K562 (cell line): ENCODE data around the gene HNF4A. TPM values are rescaled to one million over a fixed set of nuclear protein-coding genes. Genes with fewer than 3 reads are reported as not detected.

Source experiments
- ATAC-seq: fragments of 200-7000 bp; cut with Tn5 transposase; 3 replicates; pipeline ENCODE4 v1.9.1; 2020; ENCODE audit warnings: moderate library complexity
- BruUV-seq: library from RNA; stranded (reverse); fragments of 400-500 nt; replicated peaks from 2 replicates; lab custom pipeline; 2021; lab: Mats Ljungman, UMichigan
- CTCF ChIA-PET: fragments of 300-600 bp; formaldehyde crosslinking; extraction: SDS; loops from one replicate; lab custom pipeline; 2021; ENCODE audit warnings: low intra/inter-chr PET ratio; lab: Yijun Ruan, JAX
- POLR2A ChIA-PET: fragments of 300-600, 350-650 bp; sonication (Branson Sonifier 250); formaldehyde crosslinking; extraction: SDS; loops from one replicate; lab custom pipeline; 2021; ENCODE audit warnings: antibody characterized with exemption, inconsistent platforms; lab: Yijun Ruan, JAX
- DNase-seq, 4 experiments: peaks; one replicate each; pipeline versions ENCODE4 v3.0.0 to v3.0.0-alpha.2; 2011 to 2018; ENCODE audit warnings: low spot score in 3 of 4, mixed read lengths in 3 of 4; ENCODE audit errors: extremely low read depth in 1 of 4
- FAIRE-seq: peaks from 2 replicates; lab custom pipeline; 2011; peaks lifted over from hg19 to GRCh38; lab: Jason Lieb, UNC
- H2AFZ ChIP-seq: 2 replicates; pipeline ENCODE4 v1.6.0; 2011; ENCODE audit warnings: low read depth, low read length, control low read depth, inconsistent platforms
- H3K27ac ChIP-seq: fragments of 200-600 bp; 3 replicates; pipeline ENCODE4 v1.8.0; 2011; ENCODE audit warnings: low read depth, mild to moderate bottlenecking, control low read depth, inconsistent platforms, low read length, moderate library complexity, mixed read lengths; ENCODE audit errors: extremely low read depth
- H3K27me3 ChIP-seq, 2 experiments: fragments of 300-600 bp in 1 of 2; 2 replicates in 1 of 2; 3 replicates in 1 of 2; pipeline versions ENCODE4 v1.6.0 to v1.8.0; 2011; ENCODE audit warnings: inconsistent platforms in 2 of 2, low read length in 2 of 2, mild to moderate bottlenecking in 1 of 2, mixed read lengths in 1 of 2, moderate library complexity in 1 of 2; ENCODE audit not compliant: control insufficient read depth in 2 of 2, insufficient read depth in 2 of 2
- H3K36me3 ChIP-seq: fragments of 300-600 bp; 3 replicates; pipeline ENCODE4 v1.8.0; 2011; ENCODE audit warnings: mild to moderate bottlenecking, low read length, inconsistent platforms; ENCODE audit not compliant: control insufficient read depth, insufficient read depth
- H3K4me1 ChIP-seq, 2 experiments: fragments of 200-600 bp in 1 of 2; replicated peaks in 1 of 2; 2 replicates in 1 of 2; 3 replicates in 1 of 2; pipeline versions ENCODE4 v1.5.1 to v1.8.0; 2011; ENCODE audit warnings: inconsistent platforms in 2 of 2, low read length in 2 of 2, mild to moderate bottlenecking in 1 of 2, mixed read lengths in 1 of 2, moderate library complexity in 1 of 2; ENCODE audit not compliant: control insufficient read depth in 2 of 2, insufficient read depth in 2 of 2
- H3K4me2 ChIP-seq: 2 replicates; pipeline ENCODE4 v1.6.1; 2011; ENCODE audit warnings: low read length, control low read depth, inconsistent platforms, mixed read lengths; ENCODE audit not compliant: insufficient read depth
- H3K4me3 ChIP-seq: fragments of 200-600 bp; sonication (generic), shearing (Covaris generic); 2 replicates; pipeline ENCODE4 v1.5.1; 2016; ENCODE audit warnings: control low read depth, inconsistent platforms
- H3K79me2 ChIP-seq: fragments of 200-600 bp; 3 replicates; pipeline ENCODE4 v1.8.0; 2011; ENCODE audit warnings: low read length, inconsistent platforms; ENCODE audit not compliant: control insufficient read depth, insufficient read depth
- H3K9ac ChIP-seq, 2 experiments: 2 replicates each; pipeline versions ENCODE4 v1.6.0 to v1.6.1; 2011; ENCODE audit warnings: low read depth in 2 of 2, low read length in 2 of 2, control low read depth in 1 of 2, inconsistent platforms in 1 of 2, mild to moderate bottlenecking in 1 of 2, mixed read lengths in 1 of 2; ENCODE audit not compliant: insufficient read depth in 1 of 2
- H3K9me1 ChIP-seq: one replicate; pipeline ENCODE4 v1.6.0; 2011; ENCODE audit warnings: inconsistent platforms, mild to moderate bottlenecking, low read length, moderate library complexity; ENCODE audit not compliant: control insufficient read depth, insufficient read depth
- H3K9me3 ChIP-seq: replicated peaks from 2 replicates; pipeline ENCODE4 v1.5.1; 2011; ENCODE audit warnings: low read depth, low read length, inconsistent platforms; ENCODE audit not compliant: control insufficient read depth, insufficient read depth
- H4K20me1 ChIP-seq: replicated peaks from 2 replicates; pipeline ENCODE4 v1.6.1; 2011; ENCODE audit warnings: low read length, inconsistent platforms, mixed read lengths; ENCODE audit not compliant: control insufficient read depth, insufficient read depth
- CBX3 ChIP-seq, 2 experiments: IDR thresholded peaks; 1 replicate in 1 of 2; 2 replicates in 1 of 2; pipeline ENCODE4 v1.6.1; 2012; ENCODE audit warnings: inconsistent platforms in 2 of 2, low read length in 2 of 2, borderline replicate concordance in 1 of 2, control low read depth in 1 of 2
- NBN ChIP-seq: fragments of 450-650 bp; IDR thresholded peaks from 2 replicates; pipeline ENCODE4 v1.6.1; 2016; ENCODE audit warnings: low read depth, mild to moderate bottlenecking
- ZNF124 ChIP-seq: sonication (generic); formaldehyde crosslinking; IDR thresholded peaks from 2 replicates; pipeline ENCODE4 v1.8.1; 2022; ENCODE audit warnings: missing genetic modification reagents
- WGBS: fragments of 100-300 bp; shearing (Covaris generic); methylation state at CpG from one replicate; pipeline ENCODE4 v1.1.6; 2016; ENCODE audit warnings: low coverage, mixed read lengths; ENCODE audit not compliant: insufficient coverage; ENCODE audit errors: missing lambda C conversion rate; 5-methylcytosine and 5-hydroxymethylcytosine counted together
- in situ Hi-C: fragments of 300-500 bp; cut with MboI; formaldehyde crosslinking; loops from 4 replicates; pipeline ENCODE4 v1.15.0; 2018; ENCODE audit warnings: inconsistent platforms, mixed read lengths
- intact Hi-C: fragments of 100-400 bp; cut with micrococcal nuclease; formaldehyde crosslinking; loops from 2 replicates; pipeline ENCODE4 v1.14.2; 2022
- polyA plus RNA-seq, 8 experiments: library from polyadenylated mRNA; depleted of rRNA in 4 of 8; stranded (reverse) in 5 of 8; unstranded in 3 of 8; fragments of >200 nt; fragmentation: Nextera tagmentation in 2 of 8; fragmentation: Illumina TruSeq in 1 of 8; extraction: Ambion mirVana in 2 of 8; extraction: Trizol in 1 of 8; gene quantifications; 2 replicates each; pipeline versions ENCODE4 v1.2.1 to v1.2.3, GENCODE V29; 2011 to 2014; ENCODE audit warnings: inconsistent platforms in 1 of 8, missing spikeins in 1 of 8
- total RNA-seq, 7 experiments: library from RNA; depleted of rRNA in 6 of 7; stranded (reverse); fragments of >200 nt in 6 of 7; fragmentation: Illumina TruSeq in 2 of 7; extraction: Trizol in 2 of 7; gene quantifications; 2 replicates each; pipeline versions ENCODE4 v1.2.1 to v1.2.3, GENCODE V29; 2011 to 2021; ENCODE audit warnings: low replicate concordance in 1 of 7

HNF4A gene
- total and polyA plus RNA-seq, 9 of the 15 experiments (the other 6 are each of a cell fraction or from before 2014, with no cell fraction given) = 0.03 to 0.27 (median 0.08) TPM; not detected in 5

- Histone ChIP-seq H3K9me1 (no peaks in the 10 kb centered on the region), H3K27me3 (peaks cover 26 to 65% of the 10 kb centered on the region in 2 experiments), H3K79me2 (no peaks in the 10 kb centered on the region), H3K36me3 (no peaks in the 10 kb centered on the region), H3K4me1 (no peaks in the 10 kb centered on the region), H2AFZ (no peak overlapping the region), H3K27ac (no peak overlapping the region), H3K4me2 (no peak overlapping the region), H4K20me1 (no peaks in the 10 kb centered on the region), H3K9ac (no peak overlapping the region), H3K9me3 (no peaks in the 10 kb centered on the region), H3K4me3 (no peak overlapping the region)
- ATAC-seq (no peak), FAIRE-seq (no peak), DNase-seq (peak in 1 of 4 experiments; percentile 1)
- in situ Hi-C loops (no loop called here), intact Hi-C loops (no loop called here)
- WGBS = 1% methylated on average over 8 of the region's 8 CpGs
- CTCF ChIA-PET = no interaction called here
- POLR2A ChIA-PET = no interaction called here
- BruUV-seq = no TSS peak
- no peak for TF ChIP-seq ZNF124 (CRISPR knock-in tag)
These were observed 21.2 kb upstream of the HNF4A start for GRCh38 chr20:44334306-44334705.

- H3K4me3 ChIP-seq = no peak overlapping the region
- H3K4me1 ChIP-seq = no peaks in the 10 kb centered on the region
- ATAC-seq (no peak), DNase-seq (no peak), FAIRE-seq (no peak)
- ChIA-PET CTCF (no interaction called here), POLR2A (no interaction called here)
- intact Hi-C loops = no loop called here
- H3K27me3 ChIP-seq = peaks cover 28 to 62% of the 10 kb centered on the region in 2 experiments
- no peak overlapping the region for H2AFZ ChIP-seq
- no TSS peak for BruUV-seq
- H3K27ac ChIP-seq = no peak overlapping the region
- in situ Hi-C loops = no loop called here
- no peak overlapping the region for H3K4me2 ChIP-seq
- no peaks in the 10 kb centered on the region for H3K9me1 ChIP-seq
- no peaks in the 10 kb centered on the region for H4K20me1 ChIP-seq
- WGBS = 3% methylated on average over 4 of the region's 4 CpGs
- no peak overlapping the region for H3K9ac ChIP-seq
- H3K79me2 ChIP-seq = no peaks in the 10 kb centered on the region
- TF ChIP-seq NBN (no peak), CBX3 (IDR thresholded peaks at IDR 0.05; ENCODE audit: borderline replicate concordance in 1 of 2, low read length in 2 of 2) (no peak)
- H3K36me3 ChIP-seq = no peaks in the 10 kb centered on the region
- H3K9me3 ChIP-seq = no peaks in the 10 kb centered on the region
These were observed 20.8 kb upstream of the HNF4A start for GRCh38 chr20:44334709-44335108.
